ENCODE measurements around the gene HOXA7.

HOXA7 gene

DNA sequence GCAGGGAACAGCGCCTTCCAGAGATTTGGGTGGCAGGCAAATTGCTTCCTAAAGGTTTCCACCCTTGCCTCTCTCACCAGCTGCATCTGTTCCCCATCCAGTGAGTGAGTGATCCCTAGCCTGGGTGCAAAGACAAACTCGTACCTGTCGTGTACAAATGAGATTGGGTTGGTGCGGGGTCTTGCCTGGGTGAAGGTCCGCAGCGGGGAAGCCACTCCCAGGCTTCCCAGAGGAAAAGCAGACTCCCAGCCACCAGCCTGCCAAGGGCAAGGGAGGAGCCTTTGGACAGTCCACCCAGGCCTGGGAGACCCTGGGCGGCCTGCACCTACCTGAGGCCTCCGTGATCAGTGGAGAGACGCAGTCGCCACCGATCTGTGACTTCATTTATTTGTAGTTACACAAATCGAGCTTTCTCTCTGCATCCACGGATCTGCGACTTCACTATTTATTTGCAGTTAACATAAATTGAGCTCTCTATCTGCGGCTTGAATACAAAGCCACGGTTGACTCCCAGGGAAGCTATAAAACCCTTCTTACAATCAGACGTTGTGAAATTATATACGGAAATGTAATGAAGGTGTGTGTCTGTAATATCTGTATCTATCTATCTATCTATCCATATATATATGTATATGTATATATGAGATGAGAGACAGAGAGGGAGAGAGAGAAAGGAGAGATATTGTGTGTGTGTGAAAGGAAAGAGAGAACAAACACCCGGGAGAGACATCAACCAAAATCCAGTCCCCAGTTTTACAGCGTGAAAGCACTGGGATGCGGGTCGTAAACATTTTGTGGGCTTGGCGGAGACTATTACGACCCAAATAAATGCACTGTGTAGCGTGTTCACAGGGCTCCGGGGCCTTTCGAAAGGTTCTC is 3.0 kb upstream of the HOXA7 start:
- H3K4me3 ChIP-seq (ENCODE audit: low read depth, low read length) = no peak overlapping the region
- no peaks in the 10 kb centered on the region for H3K9me3 ChIP-seq (ENCODE audit: control insufficient read depth, insufficient read depth, low read depth, low read length)
- CTCF ChIA-PET = interaction anchor here (0.6 to 1.6 kb wide), 14 partner anchors 10 to 1309 kb away, joined by 3 to 9 read pairs (median 4); no protein-coding TSS in a partner anchor
- TF ChIP-seq ZNF792 (tag by site-specific recombination; IDR thresholded peaks at IDR 0.05) = no peak
- TF ChIP-seq ZNF610 (tag by site-specific recombination; IDR thresholded peaks at IDR 0.05; ENCODE audit: borderline replicate concordance) = no peak
- TF ChIP-seq ZNF776 (tag by site-specific recombination; IDR thresholded peaks at IDR 0.05; ENCODE audit: borderline replicate concordance) = no peak
- no peak for TF ChIP-seq ZNF335 (tag by site-specific recombination; conservative IDR thresholded peaks at IDR 0.05)
- TF ChIP-seq, protein P1, sequence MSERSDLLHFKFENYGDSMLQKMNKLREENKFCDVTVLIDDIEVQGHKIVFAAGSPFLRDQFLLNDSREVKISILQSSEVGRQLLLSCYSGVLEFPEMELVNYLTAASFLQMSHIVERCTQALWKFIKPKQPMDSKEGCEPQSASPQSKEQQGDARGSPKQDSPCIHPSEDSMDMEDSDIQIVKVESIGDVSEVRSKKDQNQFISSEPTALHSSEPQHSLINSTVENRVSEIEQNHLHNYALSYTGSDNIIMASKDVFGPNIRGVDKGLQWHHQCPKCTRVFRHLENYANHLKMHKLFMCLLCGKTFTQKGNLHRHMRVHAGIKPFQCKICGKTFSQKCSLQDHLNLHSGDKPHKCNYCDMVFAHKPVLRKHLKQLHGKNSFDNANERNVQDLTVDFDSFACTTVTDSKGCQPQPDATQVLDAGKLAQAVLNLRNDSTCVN (tag by site-specific recombination; optimal IDR thresholded peaks at IDR 0.05) = no peak
- TF ChIP-seq, protein P2, sequence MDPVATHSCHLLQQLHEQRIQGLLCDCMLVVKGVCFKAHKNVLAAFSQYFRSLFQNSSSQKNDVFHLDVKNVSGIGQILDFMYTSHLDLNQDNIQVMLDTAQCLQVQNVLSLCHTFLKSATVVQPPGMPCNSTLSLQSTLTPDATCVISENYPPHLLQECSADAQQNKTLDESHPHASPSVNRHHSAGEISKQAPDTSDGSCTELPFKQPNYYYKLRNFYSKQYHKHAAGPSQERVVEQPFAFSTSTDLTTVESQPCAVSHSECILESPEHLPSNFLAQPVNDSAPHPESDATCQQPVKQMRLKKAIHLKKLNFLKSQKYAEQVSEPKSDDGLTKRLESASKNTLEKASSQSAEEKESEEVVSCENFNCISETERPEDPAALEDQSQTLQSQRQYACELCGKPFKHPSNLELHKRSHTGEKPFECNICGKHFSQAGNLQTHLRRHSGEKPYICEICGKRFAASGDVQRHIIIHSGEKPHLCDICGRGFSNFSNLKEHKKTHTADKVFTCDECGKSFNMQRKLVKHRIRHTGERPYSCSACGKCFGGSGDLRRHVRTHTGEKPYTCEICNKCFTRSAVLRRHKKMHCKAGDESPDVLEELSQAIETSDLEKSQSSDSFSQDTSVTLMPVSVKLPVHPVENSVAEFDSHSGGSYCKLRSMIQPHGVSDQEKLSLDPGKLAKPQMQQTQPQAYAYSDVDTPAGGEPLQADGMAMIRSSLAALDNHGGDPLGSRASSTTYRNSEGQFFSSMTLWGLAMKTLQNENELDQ (tag by site-specific recombination; IDR thresholded peaks at IDR 0.05; ENCODE audit: low read depth) = no peak
- TF ChIP-seq IKZF3 (tag by site-specific recombination; IDR thresholded peaks at IDR 0.05) = peak; percentile 59; the same call in 1 of the 2 replicates
- TF ChIP-seq, protein P3, sequence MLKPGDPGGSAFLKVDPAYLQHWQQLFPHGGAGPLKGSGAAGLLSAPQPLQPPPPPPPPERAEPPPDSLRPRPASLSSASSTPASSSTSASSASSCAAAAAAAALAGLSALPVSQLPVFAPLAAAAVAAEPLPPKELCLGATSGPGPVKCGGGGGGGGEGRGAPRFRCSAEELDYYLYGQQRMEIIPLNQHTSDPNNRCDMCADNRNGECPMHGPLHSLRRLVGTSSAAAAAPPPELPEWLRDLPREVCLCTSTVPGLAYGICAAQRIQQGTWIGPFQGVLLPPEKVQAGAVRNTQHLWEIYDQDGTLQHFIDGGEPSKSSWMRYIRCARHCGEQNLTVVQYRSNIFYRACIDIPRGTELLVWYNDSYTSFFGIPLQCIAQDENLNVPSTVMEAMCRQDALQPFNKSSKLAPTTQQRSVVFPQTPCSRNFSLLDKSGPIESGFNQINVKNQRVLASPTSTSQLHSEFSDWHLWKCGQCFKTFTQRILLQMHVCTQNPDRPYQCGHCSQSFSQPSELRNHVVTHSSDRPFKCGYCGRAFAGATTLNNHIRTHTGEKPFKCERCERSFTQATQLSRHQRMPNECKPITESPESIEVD (tag by site-specific recombination; IDR thresholded peaks at IDR 0.05) = peak; percentile 39; the same call in 1 of the 2 replicates
- TF ChIP-seq, protein P4, sequence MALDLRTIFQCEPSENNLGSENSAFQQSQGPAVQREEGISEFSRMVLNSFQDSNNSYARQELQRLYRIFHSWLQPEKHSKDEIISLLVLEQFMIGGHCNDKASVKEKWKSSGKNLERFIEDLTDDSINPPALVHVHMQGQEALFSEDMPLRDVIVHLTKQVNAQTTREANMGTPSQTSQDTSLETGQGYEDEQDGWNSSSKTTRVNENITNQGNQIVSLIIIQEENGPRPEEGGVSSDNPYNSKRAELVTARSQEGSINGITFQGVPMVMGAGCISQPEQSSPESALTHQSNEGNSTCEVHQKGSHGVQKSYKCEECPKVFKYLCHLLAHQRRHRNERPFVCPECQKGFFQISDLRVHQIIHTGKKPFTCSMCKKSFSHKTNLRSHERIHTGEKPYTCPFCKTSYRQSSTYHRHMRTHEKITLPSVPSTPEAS (tag by site-specific recombination; IDR thresholded peaks at IDR 0.05) = no peak
- 0 out of 2 replicates have a peak, but pooled peaks have one; percentile 38 for TF ChIP-seq ZFP37 (tag by site-specific recombination; IDR thresholded peaks at IDR 0.05)
- TF ChIP-seq OVOL3 (tag by site-specific recombination; IDR thresholded peaks at IDR 0.05) = no peak
- 0 out of 2 replicates have a peak, but pooled peaks have one; percentile 34 for TF ChIP-seq WT1 (tag by site-specific recombination; IDR thresholded peaks at IDR 0.05)
- peak; percentile 68 for TF ChIP-seq ZBTB48 (tag by site-specific recombination; IDR thresholded peaks at IDR 0.05)
- peak; percentile 66 for TF ChIP-seq ZNF366 (tag by site-specific recombination; conservative IDR thresholded peaks at IDR 0.05)
- no peak for TF ChIP-seq KLF7 (tag by site-specific recombination; IDR thresholded peaks at IDR 0.05; ENCODE audit: borderline replicate concordance)
- TF ChIP-seq ZNF785 (tag by site-specific recombination; IDR thresholded peaks at IDR 0.05) = no peak
- no peak for TF ChIP-seq SP2 (tag by site-specific recombination; IDR thresholded peaks at IDR 0.05)
- TF ChIP-seq, protein P5, sequence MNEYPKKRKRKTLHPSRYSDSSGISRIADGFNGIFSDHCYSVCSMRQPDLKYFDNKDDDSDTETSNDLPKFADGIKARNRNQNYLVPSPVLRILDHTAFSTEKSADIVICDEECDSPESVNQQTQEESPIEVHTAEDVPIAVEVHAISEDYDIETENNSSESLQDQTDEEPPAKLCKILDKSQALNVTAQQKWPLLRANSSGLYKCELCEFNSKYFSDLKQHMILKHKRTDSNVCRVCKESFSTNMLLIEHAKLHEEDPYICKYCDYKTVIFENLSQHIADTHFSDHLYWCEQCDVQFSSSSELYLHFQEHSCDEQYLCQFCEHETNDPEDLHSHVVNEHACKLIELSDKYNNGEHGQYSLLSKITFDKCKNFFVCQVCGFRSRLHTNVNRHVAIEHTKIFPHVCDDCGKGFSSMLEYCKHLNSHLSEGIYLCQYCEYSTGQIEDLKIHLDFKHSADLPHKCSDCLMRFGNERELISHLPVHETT (tag by site-specific recombination; IDR thresholded peaks at IDR 0.05) = no peak
- peak; percentile 37; the same call in 1 of the 2 replicates for TF ChIP-seq ZNF843 (tag by site-specific recombination; IDR thresholded peaks at IDR 0.05)
- 0 out of 2 replicates have a peak, but pooled peaks have one; percentile 42 for TF ChIP-seq KLF10 (tag by site-specific recombination; IDR thresholded peaks at IDR 0.05)
- TF ChIP-seq ZBTB1 (tag by site-specific recombination; IDR thresholded peaks at IDR 0.05) = no peak
- no peak for TF ChIP-seq ZNF747 (tag by site-specific recombination; IDR thresholded peaks at IDR 0.05)
- TF ChIP-seq ZXDB (tag by site-specific recombination; IDR thresholded peaks at IDR 0.05) = 0 out of 2 replicates have a peak, but pooled peaks have one; percentile 18
- TF ChIP-seq MYNN (tag by site-specific recombination; IDR thresholded peaks at IDR 0.05; ENCODE audit: borderline replicate concordance) = no peak
- TF ChIP-seq, protein P6, sequence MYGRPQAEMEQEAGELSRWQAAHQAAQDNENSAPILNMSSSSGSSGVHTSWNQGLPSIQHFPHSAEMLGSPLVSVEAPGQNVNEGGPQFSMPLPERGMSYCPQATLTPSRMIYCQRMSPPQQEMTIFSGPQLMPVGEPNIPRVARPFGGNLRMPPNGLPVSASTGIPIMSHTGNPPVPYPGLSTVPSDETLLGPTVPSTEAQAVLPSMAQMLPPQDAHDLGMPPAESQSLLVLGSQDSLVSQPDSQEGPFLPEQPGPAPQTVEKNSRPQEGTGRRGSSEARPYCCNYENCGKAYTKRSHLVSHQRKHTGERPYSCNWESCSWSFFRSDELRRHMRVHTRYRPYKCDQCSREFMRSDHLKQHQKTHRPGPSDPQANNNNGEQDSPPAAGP (tag by site-specific recombination; IDR thresholded peaks at IDR 0.05) = no peak
- no peak for TF ChIP-seq HOXC10 (CRISPR knock-in tag; IDR thresholded peaks at IDR 0.05)
- peaks cover 12% of the 10 kb centered on the region for H3K4me1 ChIP-seq (ENCODE audit: control insufficient read depth, insufficient read depth, low read length)
- POLR2A ChIA-PET = interaction anchor here (0.6 to 1.5 kb wide), 5 partner anchors 10 to 876 kb away, joined by 3 to 5 read pairs (median 4); partner anchors contain the start of genes HOXA11, HOXA5 and HOXA6
- peaks cover 18 to 23% of the 10 kb centered on the region in 2 experiments for H3K36me3 ChIP-seq (ENCODE audit: control insufficient read depth in 2 of 2, insufficient read depth in 1 of 2, low read length in 2 of 2)
- peak overlapping the region; percentile 100 for H3K27ac ChIP-seq (ENCODE audit: extremely low read depth, low read depth, low read length)
